Pulmonary artery endothelial cell (primary cell): Measurements from ENCODE around the gene ZNF385B. TPM values are rescaled to one million over a fixed set of nuclear protein-coding genes. Genes with fewer than 3 reads are reported as not detected.

Source experiments
- DNase-seq: peaks from one replicate; pipeline ENCODE4 v3.0.0-alpha.2; 2011; ENCODE audit warnings: low read depth, low spot score
- total RNA-seq: library from RNA; depleted of rRNA; stranded (reverse); fragments of >200 nt; gene quantifications from 2 replicates; pipeline ENCODE4 v1.2.3, GENCODE V29; 2014

The ZNF385B gene
- total RNA-seq, 1 donor from 2014 or later: not detected

- no peak for DNase-seq
Observed at GRCh38 chr2:179556425-179556824, 305.0 kb downstream of the ZNF385B start.

- no peak for DNase-seq
Observed at GRCh38 chr2:179555691-179556283, 305.6 kb downstream of the ZNF385B start.

GRCh38 chr2:179554639-179555386, 306.6 kb downstream of the ZNF385B start:
- DNase-seq: no peak

GRCh38 chr2:179553382-179553781, 308.0 kb downstream of the ZNF385B start:
- no peak for DNase-seq

GRCh38 chr2:179551539-179552045, 309.8 kb downstream of the ZNF385B start:
- no peak for DNase-seq

- DNase-seq: no peak
Observed at GRCh38 chr2:179550849-179551248, 310.6 kb downstream of the ZNF385B start.

- DNase-seq: no peak
Observed at GRCh38 chr2:179550214-179550613, 311.2 kb downstream of the ZNF385B start.

- no peak for DNase-seq
Observed at GRCh38 chr2:179546656-179547055, 314.8 kb downstream of the ZNF385B start.

GRCh38 chr2:179545024-179545423, 316.4 kb downstream of the ZNF385B start:
- DNase-seq: no peak

- no peak for DNase-seq
Observed at GRCh38 chr2:179543361-179543901, 318.0 kb downstream of the ZNF385B start.

- DNase-seq: no peak
Observed at GRCh38 chr2:179541586-179541985, 319.8 kb downstream of the ZNF385B start.

GRCh38 chr2:179539124-179539511, 322.3 kb downstream of the ZNF385B start:
- no peak for DNase-seq

GRCh38 chr2:179538406-179539123, 322.8 kb downstream of the ZNF385B start:
- DNase-seq: no peak

- no peak for DNase-seq
Observed at GRCh38 chr2:179536185-179536584, 325.2 kb downstream of the ZNF385B start.

GRCh38 chr2:179533875-179534274, 327.5 kb downstream of the ZNF385B start:
- no peak for DNase-seq

- no peak for DNase-seq
Observed at GRCh38 chr2:179532863-179533278, 328.5 kb downstream of the ZNF385B start.

GRCh38 chr2:179528576-179529069, 332.8 kb downstream of the ZNF385B start:
- no peak for DNase-seq

- DNase-seq: no peak
Observed at GRCh38 chr2:179525340-179525739, 336.1 kb downstream of the ZNF385B start.

- DNase-seq: no peak
Observed at GRCh38 chr2:179524809-179525339, 336.5 kb downstream of the ZNF385B start.

- DNase-seq: no peak
Observed at GRCh38 chr2:179521944-179522343, 339.5 kb downstream of the ZNF385B start.

- DNase-seq: no peak
Observed at GRCh38 chr2:179518830-179519229, 342.6 kb downstream of the ZNF385B start.
